OCI-LY7 (cell line): ENCODE data around the gene MYZAP.

Experiments
- CTCF ChIP-seq: fragments of 200-600 bp; sonication (generic); conservative IDR thresholded peaks from 2 replicates; pipeline ENCODE4 v1.5.1; 2014; ENCODE audit warnings: mild to moderate bottlenecking, antibody characterized with exemption, low read length, moderate library complexity, mixed read lengths
- EZH2phosphoT487 ChIP-seq: fragments of 200-600 bp; sonication (generic); IDR thresholded peaks from 2 replicates; pipeline ENCODE4 v1.6.1; 2018; ENCODE audit warnings: low read depth, borderline replicate concordance, mild to moderate bottlenecking, mixed run types, antibody characterized with exemption, low read length, moderate library complexity, mixed read lengths

GRCh38 chr15:57727031-57727430 lies 135.3 kb downstream of the MYZAP start:
- TF ChIP-seq CTCF: no peak
- TF ChIP-seq EZH2phosphoT487: no peak
